ENCODE data around the gene TCOF1. TPM values are rescaled to one million over a fixed set of nuclear protein-coding genes. Genes with fewer than 3 reads are reported as not detected.
"Not testable (repeated sequence)": the region's sequence is repeated elsewhere in the genome, so short reads cannot be mapped to it uniquely, and the experiment has no call there.

Gene TCOF1
- total RNA-seq, 1 experiment from 2014 or later: 92.9 TPM

GRCh38 chr5:150404535-150404934 is 47.0 kb downstream of the TCOF1 start:
- no peak for DNase-seq (ENCODE audit: low read depth)

- no peak for DNase-seq (ENCODE audit: low read depth)
Measured at GRCh38 chr5:150404941-150405816, 47.7 kb downstream of the TCOF1 start.

- DNase-seq (ENCODE audit: low read depth): no peak
Measured at GRCh38 chr5:150406103-150406722, 48.7 kb downstream of the TCOF1 start.

GRCh38 chr5:150406723-150407095 is 49.2 kb downstream of the TCOF1 start:
- DNase-seq (ENCODE audit: low read depth): no peak

- DNase-seq (ENCODE audit: low read depth): no peak
Measured at GRCh38 chr5:150407096-150407720, 49.7 kb downstream of the TCOF1 start.

GRCh38 chr5:150408231-150408943 is 50.9 kb downstream of the TCOF1 start:
- DNase-seq (ENCODE audit: low read depth): no peak

GRCh38 chr5:150409638-150410523 is 52.4 kb downstream of the TCOF1 start:
- DNase-seq (ENCODE audit: low read depth): peak; percentile 85

GRCh38 chr5:150410524-150411244 is 53.2 kb downstream of the TCOF1 start:
- DNase-seq (ENCODE audit: low read depth): peak; percentile 62

- no peak for DNase-seq (ENCODE audit: low read depth)
Measured at GRCh38 chr5:150411245-150411979, 53.9 kb downstream of the TCOF1 start.

GRCh38 chr5:150412319-150413175 is 55.0 kb downstream of the TCOF1 start, which contains the start of gene CD74:
Gene CD74, minus strand, starts transcription at chr5:150412910. Its CDS starts 161 bp downstream, at chr5:150412749.
- no peak for DNase-seq (ENCODE audit: low read depth)

- no peak for DNase-seq (ENCODE audit: low read depth)
Measured at GRCh38 chr5:150413176-150413901, 55.8 kb downstream of the TCOF1 start.

GRCh38 chr5:150413902-150414790 is 56.6 kb downstream of the TCOF1 start:
- DNase-seq (ENCODE audit: low read depth): not testable (repeated sequence)

- DNase-seq (ENCODE audit: low read depth): no peak
Measured at GRCh38 chr5:150419630-150420270, 62.3 kb downstream of the TCOF1 start.

- DNase-seq (ENCODE audit: low read depth): no peak
Measured at GRCh38 chr5:150422075-150422474, 64.6 kb downstream of the TCOF1 start.

- no peak for DNase-seq (ENCODE audit: low read depth)
Measured at GRCh38 chr5:150422758-150423157, 65.3 kb downstream of the TCOF1 start.

GRCh38 chr5:150426165-150426564 is 68.7 kb downstream of the TCOF1 start:
- not testable (repeated sequence) for DNase-seq (ENCODE audit: low read depth)
